BJ (cell line): Measurements from ENCODE around the gene ZBTB20. TPM values are rescaled to one million over a fixed set of nuclear protein-coding genes. Genes with fewer than 3 reads are reported as not detected.

Experiments
- CTCF ChIA-PET: fragments of 350-600 bp; formaldehyde crosslinking; extraction: SDS; loops from one replicate; lab custom pipeline; 2021; ENCODE audit warnings: antibody characterized with exemption, inconsistent platforms; lab: Yijun Ruan, JAX
- POLR2A ChIA-PET: fragments of 300-600 bp; sonication (Branson Sonifier 250); formaldehyde crosslinking; extraction: SDS; loops from one replicate; lab custom pipeline; 2021; ENCODE audit warnings: antibody characterized with exemption; lab: Charles Lee
- DNase-seq: peaks from one replicate; pipeline ENCODE4 v3.0.0-alpha.2; 2011; ENCODE audit warnings: low read depth
- H3K27me3 ChIP-seq: 2 replicates; pipeline ENCODE4 v1.6.0; 2011; ENCODE audit warnings: low read length; ENCODE audit not compliant: control insufficient read depth, insufficient read depth
- H3K36me3 ChIP-seq: 2 replicates; pipeline ENCODE4 v1.5.1; 2011; ENCODE audit warnings: low read length; ENCODE audit not compliant: control insufficient read depth, insufficient read depth
- H3K4me3 ChIP-seq: 2 replicates; pipeline ENCODE4 v1.5.1; 2011; ENCODE audit warnings: low read depth, mild to moderate bottlenecking, control low read depth, low read length
- CTCF ChIP-seq: IDR thresholded peaks from 2 replicates; pipeline ENCODE4 v1.5.1; 2011; ENCODE audit warnings: low read depth, mild to moderate bottlenecking, control low read depth, inconsistent platforms, low read length, moderate library complexity; ENCODE audit not compliant: insufficient read depth
- polyA plus RNA-seq: library from polyadenylated mRNA; depleted of rRNA; stranded (reverse); fragments of >200 nt; gene quantifications from 2 replicates; pipeline ENCODE4 v1.2.3, GENCODE V29; 2011

Gene ZBTB20
- polyA plus RNA-seq, 1 experiment, result 6.0 TPM

- H3K36me3 ChIP-seq, result no peaks in the 10 kb centered on the region
- DNase-seq, result no peak
- H3K4me3 ChIP-seq, result no peak overlapping the region
- ChIA-PET CTCF (interaction anchor here (0.7 to 5.8 kb wide), 9 partner anchors 11 to 39 kb away, joined by 3 to 34 read pairs (median 12); no protein-coding TSS in a partner anchor), POLR2A (no interaction called here)
- H3K27me3 ChIP-seq, result no peaks in the 10 kb centered on the region
- no peak for TF ChIP-seq CTCF
These were observed 727.0 kb downstream of the ZBTB20 start for GRCh38 chr3:114420072-114420471.

GRCh38 chr3:114418724-114419543, 728.2 kb downstream of the ZBTB20 start:
- no peaks in the 10 kb centered on the region for H3K36me3 ChIP-seq
- peak overlapping the region; percentile 13; the same call in 1 of the 2 replicates for H3K4me3 ChIP-seq
- ChIA-PET CTCF (interaction anchor here (0.6 to 5.8 kb wide), 21 partner anchors 9 to 343 kb away, joined by 3 to 34 read pairs (median 4); no protein-coding TSS in a partner anchor), POLR2A (no interaction called here)
- DNase-seq, result peak; percentile 90
- H3K27me3 ChIP-seq, result no peaks in the 10 kb centered on the region
- TF ChIP-seq CTCF, result peak; percentile 71

DNA sequence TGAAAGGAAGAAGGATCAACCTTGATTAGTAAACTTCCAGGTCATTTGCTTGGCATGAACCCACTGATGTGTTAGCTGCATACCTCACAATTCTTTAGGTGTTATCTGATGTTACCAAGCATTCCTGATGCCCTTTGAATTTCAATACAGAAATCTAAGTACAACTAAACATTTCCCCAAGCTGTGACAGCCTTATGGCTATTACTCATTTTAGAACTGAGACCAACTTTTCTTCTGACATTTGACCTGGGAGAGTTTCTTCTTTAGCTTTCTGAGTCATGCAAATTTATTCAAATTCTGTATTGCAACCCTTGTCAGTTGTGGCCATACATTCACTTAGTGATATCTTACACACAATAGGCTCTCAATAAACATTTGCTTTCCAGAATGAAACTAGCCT, 729.0 kb downstream of the ZBTB20 start:
- H3K36me3 ChIP-seq, result no peaks in the 10 kb centered on the region
- H3K4me3 ChIP-seq, result no peak overlapping the region
- H3K27me3 ChIP-seq, result no peaks in the 10 kb centered on the region
- ChIA-PET POLR2A (interaction anchor here (0.5 kb wide), 1 partner anchor 40 kb away, joined by 3 read pairs; no protein-coding TSS in a partner anchor), CTCF (interaction anchor here (0.6 to 5.8 kb wide), 16 partner anchors 9 to 83 kb away, joined by 3 to 34 read pairs (median 6); no protein-coding TSS in a partner anchor)
- no peak for DNase-seq
- no peak for TF ChIP-seq CTCF

DNA sequence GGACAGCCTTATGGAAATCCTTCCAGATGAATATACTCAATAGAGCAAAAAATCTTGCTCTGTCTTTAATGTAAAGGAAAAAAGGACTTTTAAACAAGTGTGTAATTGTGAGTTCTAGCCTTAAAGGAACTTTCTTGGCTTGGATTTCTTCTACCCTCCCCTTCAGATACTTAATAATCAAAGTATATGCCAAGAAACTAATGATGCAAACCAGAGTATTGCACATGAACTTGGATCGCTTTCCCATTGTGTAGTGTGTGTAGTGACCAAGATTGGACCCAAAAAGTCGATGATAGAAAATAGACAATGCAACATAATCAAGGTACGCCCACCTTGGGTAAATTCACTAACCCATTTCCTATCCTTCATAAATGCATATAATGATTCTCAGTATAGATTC, 729.4 kb downstream of the ZBTB20 start:
- POLR2A ChIA-PET, result interaction anchor here (0.5 kb wide), 1 partner anchor 41 kb away, joined by 3 read pairs; no protein-coding TSS in a partner anchor
- Histone ChIP-seq H3K4me3 (no peak overlapping the region), H3K27me3 (no peaks in the 10 kb centered on the region), H3K36me3 (no peaks in the 10 kb centered on the region)
- CTCF ChIA-PET, result interaction anchor here (1.0 to 5.8 kb wide), 10 partner anchors 13 to 82 kb away, joined by 3 to 34 read pairs (median 7); no protein-coding TSS in a partner anchor
- TF ChIP-seq CTCF, result no peak
- DNase-seq, result no peak

- no peak overlapping the region for H3K4me3 ChIP-seq
- no peak for DNase-seq
- POLR2A ChIA-PET, result no interaction called here
- CTCF ChIA-PET, result interaction anchor here (3.5 kb wide), 1 partner anchor 19 kb away, joined by 12 read pairs; no protein-coding TSS in a partner anchor
- no peaks in the 10 kb centered on the region for H3K27me3 ChIP-seq
- TF ChIP-seq CTCF, result no peak
- no peaks in the 10 kb centered on the region for H3K36me3 ChIP-seq
These were observed 729.8 kb downstream of the ZBTB20 start for GRCh38 chr3:114417265-114417664.
